HG03378 (cell line): Measurements from ENCODE around the gene KPNA6.
"Not testable (repeated sequence)": the region's sequence is repeated elsewhere in the genome, so short reads cannot be mapped to it uniquely, and the experiment has no call there.

Source experiments
- ATAC-seq: cut with Tn5 transposase; IDR thresholded peaks from one replicate; pipeline ENCODE4 v1.9.1; 2021; ENCODE audit warnings: mild to moderate bottlenecking, moderate library complexity; ENCODE audit not compliant: unreplicated experiment

KPNA6 gene

DNA sequence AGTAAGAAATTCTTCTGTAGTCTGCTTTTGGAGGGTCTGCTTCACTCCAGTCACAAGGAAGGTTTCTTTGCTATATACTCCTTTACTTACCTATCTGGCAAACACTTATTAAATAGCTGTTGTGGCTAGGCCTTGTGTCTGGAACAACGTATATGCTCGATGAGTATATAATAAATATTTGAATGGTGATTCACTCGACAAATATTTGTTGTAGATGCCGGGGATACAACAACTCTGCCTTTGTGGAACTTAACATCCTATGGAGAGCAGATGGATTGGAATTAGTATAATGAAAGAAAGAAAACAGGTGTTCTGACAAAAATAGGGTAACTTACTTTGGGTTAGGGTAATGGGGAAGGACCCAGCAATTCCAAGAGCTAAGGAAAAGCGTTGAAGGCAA, 31.1 kb downstream of the KPNA6 start:
- no peak for ATAC-seq

- no peak for ATAC-seq
These were observed 34.8 kb downstream of the KPNA6 start for GRCh38 chr1:32142446-32143301.

DNA sequence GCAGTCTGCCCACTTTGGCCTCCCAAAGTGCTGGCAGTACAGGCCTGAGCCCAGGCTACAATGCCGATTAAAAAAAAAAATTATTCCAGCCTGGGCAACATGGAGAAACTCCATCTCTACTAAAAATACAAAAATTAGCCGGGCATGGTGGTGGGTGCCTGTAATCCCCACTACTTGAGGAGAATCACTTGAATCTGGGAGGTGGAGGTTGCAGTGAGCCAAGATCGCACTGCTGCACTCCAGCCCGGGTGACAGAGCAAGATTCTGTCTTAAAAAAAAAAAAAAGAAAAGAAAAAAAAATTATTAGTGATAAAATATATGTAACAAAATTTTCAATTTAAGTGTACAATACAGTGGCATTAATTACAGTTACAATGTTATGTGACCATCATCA, 35.4 kb downstream of the KPNA6 start:
- ATAC-seq = not testable (repeated sequence)

DNA sequence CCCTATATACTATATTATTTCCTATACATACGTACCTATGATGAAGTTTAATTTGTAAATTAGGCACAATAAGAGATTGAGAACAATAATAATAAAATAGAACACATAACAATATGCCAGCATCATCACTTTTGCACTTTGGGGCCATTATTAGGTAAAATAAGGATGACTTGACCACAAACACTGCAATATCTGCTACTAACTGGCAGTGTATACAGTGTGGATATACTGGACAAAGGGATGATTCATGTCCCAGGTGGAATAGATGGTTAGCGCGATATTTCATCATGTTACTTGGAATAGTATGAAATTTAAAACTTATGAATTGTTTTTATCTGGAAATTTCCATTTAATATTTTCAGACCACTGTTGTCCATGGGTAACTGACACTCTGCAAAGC, 36.2 kb downstream of the KPNA6 start:
- ATAC-seq = no peak

GRCh38 chr1:32147799-32148198, 39.9 kb downstream of the KPNA6 start:
- ATAC-seq = not testable (repeated sequence)

- ATAC-seq = no peak
These were observed 43.0 kb downstream of the KPNA6 start for GRCh38 chr1:32150847-32151246.

DNA sequence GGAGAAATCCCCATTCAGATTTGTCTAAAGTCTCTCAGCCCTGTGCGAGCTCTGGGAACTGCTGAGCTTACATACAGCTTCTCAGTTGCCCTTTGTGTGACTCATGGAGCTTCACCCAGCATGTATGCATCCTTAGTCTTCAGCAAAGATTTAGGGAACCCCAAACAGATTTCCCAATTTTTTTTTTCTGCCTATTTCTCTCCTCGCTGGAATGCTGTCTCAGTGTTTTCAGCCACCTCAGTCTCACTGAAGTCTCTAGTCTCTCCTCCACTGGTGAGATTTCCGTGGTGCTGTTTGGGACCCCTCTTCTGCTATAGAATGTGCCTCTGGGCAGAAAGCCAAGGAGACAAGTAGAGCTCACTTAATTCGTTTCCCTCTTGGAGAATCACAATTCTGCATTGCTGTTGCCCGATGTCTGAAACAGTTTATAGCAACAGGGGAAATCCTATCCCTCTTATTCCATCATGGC, 43.5 kb downstream of the KPNA6 start:
- no peak for ATAC-seq

GRCh38 chr1:32159189-32159588, 51.3 kb downstream of the KPNA6 start:
- ATAC-seq = no peak

DNA sequence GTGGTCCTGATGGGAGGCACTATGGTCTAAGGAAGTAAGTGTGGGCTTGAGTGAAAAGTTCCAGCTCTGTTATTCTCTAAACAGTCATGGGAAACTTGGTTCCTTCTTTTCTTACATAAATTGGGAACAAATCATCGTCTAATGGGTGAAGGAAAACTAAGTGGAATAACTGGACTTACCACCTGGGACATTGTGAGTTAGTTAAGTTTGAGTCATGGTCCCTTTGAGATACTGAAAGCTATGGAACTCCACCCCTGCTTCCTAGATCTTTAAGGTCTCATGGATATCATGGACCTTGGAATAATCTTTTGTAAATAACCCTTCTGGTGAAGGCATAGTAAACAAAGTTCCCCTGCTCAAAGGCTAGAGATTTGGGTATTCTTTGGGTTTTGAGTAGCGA, 55.5 kb downstream of the KPNA6 start:
- no peak for ATAC-seq

- not testable (repeated sequence) for ATAC-seq
These were observed 57.8 kb downstream of the KPNA6 start for GRCh38 chr1:32165633-32166032.

DNA sequence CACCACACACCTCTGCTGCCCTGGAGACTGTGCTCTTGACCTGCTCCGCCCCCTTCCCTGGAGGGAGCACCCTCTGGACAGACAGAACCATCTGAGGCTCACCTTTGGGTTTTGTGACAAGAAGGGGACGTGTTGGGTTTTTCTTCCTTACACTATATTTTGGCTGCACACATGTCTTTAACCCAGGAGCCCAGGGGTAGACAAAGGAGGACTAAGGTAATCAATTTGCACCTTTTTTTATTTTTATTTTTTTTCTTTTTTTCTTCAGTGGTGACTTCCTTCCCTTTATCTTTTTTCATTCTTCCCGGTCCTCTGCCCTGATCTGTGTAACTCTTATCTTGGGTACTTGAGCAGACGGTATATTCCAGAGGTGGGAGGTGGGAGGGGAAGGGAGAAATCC, 63.1 kb downstream of the KPNA6 start:
- no peak for ATAC-seq

DNA sequence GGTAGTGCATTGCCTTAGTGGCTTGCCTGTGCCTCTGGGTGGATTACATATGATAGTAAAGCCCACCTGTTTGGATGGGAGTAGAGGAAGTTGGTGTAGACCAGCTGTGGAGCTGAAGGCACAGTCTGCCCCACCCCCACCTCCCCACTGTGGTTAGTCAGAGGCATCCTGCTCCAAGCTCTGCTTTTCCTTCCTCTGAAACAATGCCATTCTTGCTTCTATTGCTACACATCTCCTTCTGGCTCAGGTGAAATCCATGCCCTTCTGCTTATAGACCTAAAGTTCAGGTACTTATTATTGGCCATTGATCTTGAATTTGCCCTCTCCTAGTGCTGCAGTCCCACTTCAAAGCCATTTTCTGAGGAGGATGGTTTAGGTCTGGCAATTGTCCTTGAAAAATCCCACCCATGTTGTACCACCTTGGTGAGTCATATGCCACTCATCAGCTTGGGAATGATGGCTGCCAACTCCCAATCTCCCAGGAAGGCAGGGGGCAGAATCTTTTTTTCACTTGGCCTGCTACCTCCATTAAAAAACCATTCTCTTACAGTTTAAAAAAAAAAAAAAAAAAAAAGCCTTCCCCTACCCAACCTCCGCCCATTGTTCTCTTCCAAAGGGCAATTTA, 64.9 kb downstream of the KPNA6 start:
- ATAC-seq = no peak

- ATAC-seq = no peak
These were observed 70.7 kb downstream of the KPNA6 start for GRCh38 chr1:32178380-32179192.

DNA sequence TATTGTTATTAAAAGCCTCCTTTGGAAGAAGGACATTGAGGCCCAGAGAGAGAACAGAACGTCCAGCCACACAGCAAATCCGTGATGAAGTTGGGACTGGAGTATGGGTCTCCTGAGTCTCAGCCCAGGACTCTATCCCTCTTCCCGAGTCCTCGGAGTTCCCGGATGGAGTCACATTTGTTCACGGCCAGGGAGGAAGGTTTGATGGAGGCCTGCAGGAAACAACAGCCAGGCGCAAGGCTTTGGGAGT, 71.3 kb downstream of the KPNA6 start:
- no peak for ATAC-seq

GRCh38 chr1:32179443-32180185, 71.8 kb downstream of the KPNA6 start, which contains the start of gene TXLNA:
Gene TXLNA, plus strand, starts transcription at chr1:32179675. Its CDS starts 671 bp downstream, at chr1:32180346.
- ATAC-seq = peak; percentile 63

DNA sequence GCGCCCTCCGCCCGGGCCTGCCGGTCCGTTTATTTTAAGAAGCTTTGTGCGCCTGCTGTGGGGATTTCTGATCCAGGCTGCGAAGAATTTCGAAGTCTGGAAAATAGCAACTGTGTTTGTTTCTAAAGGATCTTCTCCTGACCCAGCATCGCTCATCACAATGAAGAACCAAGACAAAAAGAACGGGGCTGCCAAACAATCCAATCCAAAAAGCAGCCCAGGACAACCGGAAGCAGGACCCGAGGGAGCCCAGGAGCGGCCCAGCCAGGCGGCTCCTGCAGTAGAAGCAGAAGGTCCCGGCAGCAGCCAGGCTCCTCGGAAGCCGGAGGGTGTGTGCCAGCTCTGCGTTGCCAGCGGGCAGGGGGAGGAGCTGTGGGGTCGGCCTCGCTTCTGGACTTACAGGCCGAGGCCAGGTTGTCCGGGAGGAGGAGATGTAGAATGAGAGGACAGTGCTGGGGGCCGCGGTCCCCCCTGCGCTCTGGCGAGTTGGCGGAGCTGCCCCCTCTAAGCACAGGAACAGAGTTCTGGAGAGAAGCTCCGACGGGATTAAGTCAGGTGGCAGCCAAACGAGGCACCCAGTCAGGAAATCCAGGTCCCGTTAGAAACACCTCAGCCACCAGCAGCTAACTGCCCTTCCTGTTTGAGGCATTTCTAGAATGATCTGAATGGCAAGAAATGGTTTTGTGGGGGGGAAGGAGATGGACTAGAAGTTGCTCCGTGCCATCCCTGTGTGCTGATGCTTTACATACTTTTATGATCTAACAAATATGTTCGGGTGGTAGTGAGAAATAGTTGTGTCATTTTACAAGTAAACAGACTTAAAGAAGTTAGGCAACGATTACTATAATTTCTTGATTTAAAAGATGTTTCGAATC, 72.6 kb downstream of the KPNA6 start:
- peak; percentile 11 for ATAC-seq

GRCh38 chr1:32181065-32181464, 73.2 kb downstream of the KPNA6 start:
- no peak for ATAC-seq

DNA sequence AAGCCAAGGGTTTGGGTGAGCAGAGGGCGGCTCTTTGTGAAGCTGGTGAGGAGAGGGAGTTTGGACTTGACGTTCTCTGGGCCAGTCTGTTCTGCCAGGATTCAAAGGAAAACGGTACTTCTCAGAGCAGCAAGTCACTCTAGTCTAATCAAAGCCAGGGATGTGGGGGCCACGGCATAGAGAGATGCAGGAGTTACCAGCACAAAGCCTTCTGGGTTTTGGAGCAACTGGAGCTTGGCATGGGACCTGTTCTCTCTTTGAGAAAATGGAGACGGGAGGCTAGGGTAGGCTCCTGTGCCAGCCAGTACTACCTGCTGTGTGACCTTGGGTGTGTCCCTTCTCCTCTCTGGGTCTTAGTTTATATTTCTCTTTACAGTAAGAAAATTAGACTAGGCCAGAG, 73.7 kb downstream of the KPNA6 start:
- ATAC-seq = no peak

- ATAC-seq = no peak
These were observed 74.2 kb downstream of the KPNA6 start for GRCh38 chr1:32182060-32182459.

DNA sequence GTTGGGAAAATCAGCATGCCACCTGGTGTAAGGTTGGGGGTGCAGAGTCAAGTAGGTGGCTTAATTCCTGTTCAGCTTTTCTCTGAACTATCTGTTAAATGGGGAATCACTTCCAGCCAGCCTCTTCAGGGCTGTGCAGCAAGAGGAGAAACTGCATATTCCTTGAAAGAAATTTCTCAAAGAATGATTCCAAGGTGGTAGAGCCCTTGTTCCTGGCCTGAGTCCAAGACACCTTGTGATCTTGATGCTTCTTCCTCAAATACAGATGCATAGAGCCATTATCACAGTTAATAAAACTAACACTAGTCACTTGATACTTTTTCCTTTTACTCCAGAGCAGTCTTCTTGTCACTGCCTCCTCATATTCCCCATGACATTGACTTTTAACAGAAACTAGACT, 76.8 kb downstream of the KPNA6 start:
- ATAC-seq = no peak
